Colon (tissue), 2 donors: ENCODE results near the gene DDX24.

Source experiments
- FAIRE-seq: peaks from 2 replicates; lab custom pipeline; 2012; peaks lifted over from hg19 to GRCh38; lab: Jason Lieb, UNC
- donor health status: control.
- donor health status: control.

Gene DDX24, protein sequence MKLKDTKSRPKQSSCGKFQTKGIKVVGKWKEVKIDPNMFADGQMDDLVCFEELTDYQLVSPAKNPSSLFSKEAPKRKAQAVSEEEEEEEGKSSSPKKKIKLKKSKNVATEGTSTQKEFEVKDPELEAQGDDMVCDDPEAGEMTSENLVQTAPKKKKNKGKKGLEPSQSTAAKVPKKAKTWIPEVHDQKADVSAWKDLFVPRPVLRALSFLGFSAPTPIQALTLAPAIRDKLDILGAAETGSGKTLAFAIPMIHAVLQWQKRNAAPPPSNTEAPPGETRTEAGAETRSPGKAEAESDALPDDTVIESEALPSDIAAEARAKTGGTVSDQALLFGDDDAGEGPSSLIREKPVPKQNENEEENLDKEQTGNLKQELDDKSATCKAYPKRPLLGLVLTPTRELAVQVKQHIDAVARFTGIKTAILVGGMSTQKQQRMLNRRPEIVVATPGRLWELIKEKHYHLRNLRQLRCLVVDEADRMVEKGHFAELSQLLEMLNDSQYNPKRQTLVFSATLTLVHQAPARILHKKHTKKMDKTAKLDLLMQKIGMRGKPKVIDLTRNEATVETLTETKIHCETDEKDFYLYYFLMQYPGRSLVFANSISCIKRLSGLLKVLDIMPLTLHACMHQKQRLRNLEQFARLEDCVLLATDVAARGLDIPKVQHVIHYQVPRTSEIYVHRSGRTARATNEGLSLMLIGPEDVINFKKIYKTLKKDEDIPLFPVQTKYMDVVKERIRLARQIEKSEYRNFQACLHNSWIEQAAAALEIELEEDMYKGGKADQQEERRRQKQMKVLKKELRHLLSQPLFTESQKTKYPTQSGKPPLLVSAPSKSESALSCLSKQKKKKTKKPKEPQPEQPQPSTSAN

DNA sequence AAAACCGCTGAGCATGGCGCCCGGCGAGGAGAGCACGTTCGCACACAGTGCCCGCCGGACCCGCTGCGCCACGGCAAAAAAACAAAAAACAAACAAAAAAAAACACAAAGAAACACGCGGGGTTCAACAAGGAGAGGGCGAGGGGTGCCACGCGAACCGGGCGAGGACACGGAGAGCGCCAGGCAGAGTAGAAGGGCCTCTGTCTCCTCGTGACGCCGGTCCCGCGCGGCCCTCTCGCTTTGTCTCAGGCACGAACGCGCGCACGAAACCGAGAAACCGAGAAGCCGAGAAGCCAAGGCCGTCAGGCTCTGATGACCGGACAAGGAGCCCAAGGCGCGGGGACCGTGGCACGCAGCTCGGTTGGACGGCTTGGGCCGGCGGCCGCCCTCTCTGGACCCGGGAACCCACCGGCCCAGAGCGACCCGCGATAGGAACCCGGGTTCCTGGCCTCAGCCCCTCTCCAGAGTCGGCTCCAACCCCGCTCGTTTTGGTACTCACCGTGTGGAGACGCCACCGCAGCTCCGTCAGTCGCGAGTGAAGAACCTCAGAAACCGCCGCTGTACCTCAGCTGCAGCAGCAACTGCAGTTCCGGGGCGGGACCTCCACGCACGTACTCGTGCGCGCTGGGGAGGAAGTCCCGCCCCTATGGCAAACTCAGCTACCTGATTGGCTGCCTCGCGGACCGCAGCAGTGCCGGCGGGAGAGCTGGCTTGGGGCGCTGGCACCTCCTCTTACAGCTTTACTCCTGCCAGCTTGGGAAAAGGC lies at the start of gene DDX24, which contains the start of gene IFI27L1:
DDX24 (minus strand) TSS at position 582 of the 765 bp plus-strand sequence. CDS start 1,460 bp downstream, outside the sequence.
IFI27L1 (plus strand) TSS at position 690 of the 765 bp plus-strand sequence. CDS start 15,628 bp downstream, outside the sequence.
- no peak for FAIRE-seq

DNA sequence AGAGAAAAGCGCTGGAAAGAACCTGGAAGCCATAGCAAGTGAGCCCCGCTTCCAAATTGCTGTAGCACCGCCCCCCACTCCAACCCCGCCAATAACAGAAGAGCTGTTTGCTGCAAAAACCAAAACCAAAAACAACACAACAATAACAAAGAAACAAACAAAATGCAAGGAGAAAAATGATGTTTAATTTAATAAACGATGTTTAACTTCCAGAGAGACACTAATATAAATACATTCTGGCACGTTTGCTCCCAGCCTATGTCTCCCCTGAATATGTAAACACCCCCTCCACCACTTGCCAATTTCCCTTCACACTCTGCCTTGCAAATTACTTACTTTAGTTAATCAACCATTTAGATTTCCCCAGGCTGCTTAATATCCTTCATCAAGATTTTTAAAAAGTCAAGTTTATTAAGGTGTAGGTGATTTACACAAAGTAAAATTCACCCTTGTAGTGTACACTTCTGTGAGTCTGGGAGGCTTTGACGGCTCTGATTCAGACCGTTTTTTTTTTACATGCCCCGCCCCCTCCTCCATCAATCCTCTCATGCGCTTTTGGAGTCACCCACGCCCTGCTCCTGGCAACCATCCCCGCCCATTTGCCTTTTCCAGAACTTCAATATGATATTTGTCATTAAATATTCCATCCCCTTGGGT lies 48.9 kb upstream of the DDX24 start:
- no peak for FAIRE-seq

DNA sequence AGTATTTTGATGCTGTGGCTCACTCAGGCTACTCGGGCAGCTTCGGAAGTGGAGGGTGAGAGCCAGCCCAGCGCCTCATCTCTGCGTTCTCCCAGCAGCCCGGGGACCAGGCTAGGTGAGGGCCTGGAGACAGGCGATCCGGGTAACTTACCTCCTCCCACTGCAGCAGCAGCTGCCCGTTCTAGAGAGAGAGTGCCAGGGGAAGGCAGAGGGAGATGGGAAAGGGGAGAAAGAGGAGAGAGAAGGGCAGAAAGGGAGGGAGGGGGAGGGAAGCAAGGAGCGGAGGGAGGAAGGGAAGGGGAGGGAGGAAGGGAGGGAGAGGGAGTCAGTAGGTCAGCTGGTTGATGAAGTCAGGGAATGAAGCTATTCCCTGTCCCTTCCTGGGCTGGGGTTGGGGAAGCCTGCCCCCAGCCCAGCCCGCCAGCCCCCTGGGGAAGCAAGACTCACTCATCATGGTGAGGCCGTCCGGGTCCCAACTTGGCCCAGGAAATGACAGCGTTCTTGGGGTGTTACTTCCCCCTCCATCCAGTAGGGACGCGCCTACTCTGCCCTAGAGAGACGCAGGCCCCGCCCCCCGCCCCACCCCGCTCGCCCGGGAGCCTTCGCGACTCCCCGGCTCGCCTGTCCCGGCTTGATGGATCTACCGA lies 48.2 kb upstream of the DDX24 start, which contains the start of gene IFI27L2:
IFI27L2 (minus strand) TSS at position 494 of the 647 bp plus-strand sequence; CDS start at position 454, 40 bp downstream.
- FAIRE-seq: no peak

DNA sequence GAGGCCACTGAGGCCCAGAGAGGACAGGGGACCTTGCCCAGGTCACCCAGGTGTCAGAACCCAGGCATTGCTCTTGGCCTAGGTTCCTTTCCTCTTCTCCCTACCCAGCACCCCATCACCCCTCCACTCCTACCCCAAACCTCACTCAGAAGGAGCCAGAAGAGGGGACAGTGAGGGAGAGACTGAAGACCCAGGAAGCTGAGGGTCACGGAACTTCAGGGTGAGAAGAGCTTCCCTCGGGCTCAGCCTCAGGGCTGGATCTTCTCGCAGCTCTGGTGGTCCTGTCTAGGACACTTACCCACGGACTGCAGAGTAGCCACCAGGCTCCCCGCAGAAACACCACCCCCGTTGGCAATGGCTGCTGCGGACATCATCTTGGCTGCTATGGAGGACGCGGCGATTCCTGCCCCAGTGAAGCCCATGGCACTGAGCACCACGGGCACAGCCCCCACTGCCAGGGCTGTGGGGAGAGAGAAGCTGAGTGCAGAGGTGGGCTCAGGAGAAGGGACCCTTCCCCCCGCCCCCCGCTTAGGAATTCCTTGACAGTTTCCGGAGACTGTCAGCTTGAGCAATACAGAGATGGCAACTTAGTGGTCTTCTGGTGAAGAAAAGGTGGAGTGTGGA lies 47.3 kb upstream of the DDX24 start:
- no peak for FAIRE-seq

DNA sequence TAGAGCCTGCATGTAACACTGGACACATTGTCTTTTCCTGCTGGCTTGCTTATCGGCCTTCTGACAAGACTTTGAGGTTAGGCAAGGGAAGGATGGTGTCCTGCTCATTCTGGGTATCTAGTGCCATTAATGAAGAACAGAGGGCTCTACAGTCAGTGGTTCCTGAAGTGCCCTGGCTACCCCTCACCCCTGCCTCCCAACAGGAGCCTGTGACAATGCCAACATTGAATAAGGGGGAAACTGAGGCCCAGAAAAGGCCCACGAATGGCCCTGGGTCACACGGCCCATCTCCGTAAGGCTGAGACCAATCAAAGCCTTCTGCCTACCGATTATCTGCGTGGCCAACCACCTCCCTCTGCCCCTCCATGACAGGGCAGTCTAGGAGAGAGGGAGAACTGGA lies 46.3 kb upstream of the DDX24 start:
- no peak for FAIRE-seq

DNA sequence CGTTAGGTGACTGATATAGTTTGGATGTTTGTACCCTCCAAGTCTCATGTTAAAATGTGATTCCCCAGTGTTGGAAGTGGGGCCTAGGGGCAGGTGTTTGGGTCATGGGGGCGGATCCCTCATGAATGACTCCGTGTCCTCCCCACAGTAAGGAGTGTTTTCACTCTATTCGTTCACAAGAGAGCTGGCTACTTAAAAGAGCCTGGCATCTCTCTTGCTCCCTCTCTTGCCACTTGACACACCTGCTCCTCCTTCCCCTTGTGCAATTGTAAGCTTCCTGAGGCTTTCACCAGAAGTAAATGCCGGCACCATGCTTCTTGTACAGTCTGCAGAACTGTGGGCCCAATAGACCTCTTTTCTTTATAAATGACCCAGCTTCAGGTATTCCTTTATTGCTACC lies 45.8 kb upstream of the DDX24 start:
- FAIRE-seq: no peak

DNA sequence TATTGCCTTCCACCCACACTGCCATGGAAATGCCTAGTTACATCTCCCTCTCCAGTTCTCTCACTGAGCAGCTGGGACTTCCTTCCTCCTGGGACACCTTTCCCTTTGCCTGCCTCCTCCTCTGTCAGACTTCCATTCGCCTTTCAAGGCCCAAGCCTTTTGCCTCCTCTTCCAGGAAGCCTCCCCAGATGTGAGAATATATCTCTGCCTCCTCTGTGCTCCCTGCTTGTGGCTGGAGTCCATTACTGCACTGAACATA lies 45.3 kb upstream of the DDX24 start:
- FAIRE-seq: no peak

DNA sequence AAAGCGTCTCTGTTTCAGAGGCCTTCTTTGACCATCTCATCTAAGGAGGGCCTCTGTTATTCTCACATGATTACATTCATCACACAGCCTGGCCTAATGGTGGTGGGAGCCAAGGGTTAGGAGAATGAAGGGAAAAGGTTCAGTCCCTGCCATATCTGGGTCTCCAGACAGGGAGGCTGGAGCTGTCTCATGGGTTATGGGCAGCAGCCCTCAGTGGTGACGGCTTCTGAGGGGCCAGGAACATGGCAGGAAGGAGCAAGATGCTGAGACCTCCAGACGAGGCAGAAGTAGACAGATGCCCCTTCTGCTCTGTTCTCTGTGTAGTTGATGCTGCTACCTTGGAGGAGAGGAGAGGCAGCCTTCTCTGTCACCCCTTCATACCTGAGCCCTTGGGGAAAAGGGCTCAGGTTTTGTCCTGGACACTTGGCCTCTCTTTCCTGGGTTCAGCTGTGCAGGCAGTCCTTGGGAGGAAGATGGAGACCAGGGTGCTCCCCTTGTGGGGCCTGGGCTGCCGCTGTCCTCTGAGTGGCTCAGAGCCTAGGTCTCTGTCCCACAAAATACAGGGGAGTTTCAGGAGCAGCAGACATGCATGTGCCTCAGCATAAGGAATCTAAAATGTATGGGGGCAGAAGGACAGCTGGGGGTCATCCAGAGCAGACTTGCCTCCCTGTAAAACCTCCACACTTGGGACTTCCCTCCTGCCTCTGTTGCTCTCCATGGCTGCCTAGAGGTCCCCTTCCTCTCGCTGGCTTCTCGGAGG lies 44.8 kb upstream of the DDX24 start:
- no peak for FAIRE-seq

DNA sequence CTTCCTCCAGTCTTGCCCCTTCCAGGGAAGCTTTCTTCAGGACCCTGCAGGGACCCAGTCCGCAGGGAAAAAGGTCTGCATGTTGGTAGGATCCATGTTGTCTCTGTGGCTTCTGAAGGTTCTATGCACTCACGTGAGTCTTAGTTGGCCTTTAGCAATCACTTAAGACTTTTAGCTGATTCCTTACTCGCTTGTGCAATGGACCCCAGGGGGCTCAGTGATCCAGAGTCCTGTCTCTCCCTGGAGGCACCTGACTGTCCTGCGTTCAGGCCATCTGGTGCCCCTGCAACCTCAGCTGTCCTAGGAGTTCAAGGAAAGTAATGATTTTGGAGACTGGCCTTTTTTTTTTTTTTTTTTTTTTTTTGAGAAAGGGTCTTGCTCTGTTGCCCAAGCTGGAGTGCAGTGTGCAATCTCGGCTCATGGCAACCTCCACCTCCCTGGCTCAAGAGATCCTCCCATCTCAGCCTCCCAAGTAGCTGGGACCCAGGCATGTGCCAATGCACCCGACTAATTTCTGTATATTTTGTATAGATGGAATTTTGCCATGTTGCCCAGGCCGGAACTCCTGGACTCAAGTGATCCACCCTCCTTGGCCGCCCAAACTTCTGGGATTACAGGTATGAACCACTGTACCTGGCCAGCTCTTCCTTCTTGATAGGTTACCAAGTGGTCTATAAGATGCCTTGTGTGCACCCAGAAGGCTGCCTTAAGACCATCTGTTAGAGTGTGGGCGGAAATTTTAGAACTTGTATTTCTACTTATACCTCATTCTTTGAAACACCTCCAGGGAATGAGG lies 43.8 kb upstream of the DDX24 start:
- no peak for FAIRE-seq

DNA sequence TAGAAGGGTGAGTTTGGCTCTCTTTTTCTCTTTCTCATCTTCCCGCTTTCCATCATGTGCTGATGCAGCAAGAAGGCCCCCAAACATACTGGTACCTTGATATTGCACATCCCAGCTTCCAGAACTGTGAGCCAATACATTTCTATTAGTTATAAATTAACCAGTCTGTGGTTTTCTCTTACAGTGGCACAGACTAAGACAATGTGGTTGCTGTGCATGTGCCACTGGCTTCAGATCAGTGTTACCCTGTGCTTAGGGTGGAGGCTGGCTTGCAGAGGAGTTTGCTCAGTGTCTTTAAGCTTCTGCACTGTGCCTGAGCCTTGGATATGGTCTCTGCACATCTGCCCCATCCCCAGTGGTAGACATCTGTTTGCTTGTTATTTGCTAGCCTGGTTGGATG lies 42.9 kb upstream of the DDX24 start:
- FAIRE-seq: no peak

DNA sequence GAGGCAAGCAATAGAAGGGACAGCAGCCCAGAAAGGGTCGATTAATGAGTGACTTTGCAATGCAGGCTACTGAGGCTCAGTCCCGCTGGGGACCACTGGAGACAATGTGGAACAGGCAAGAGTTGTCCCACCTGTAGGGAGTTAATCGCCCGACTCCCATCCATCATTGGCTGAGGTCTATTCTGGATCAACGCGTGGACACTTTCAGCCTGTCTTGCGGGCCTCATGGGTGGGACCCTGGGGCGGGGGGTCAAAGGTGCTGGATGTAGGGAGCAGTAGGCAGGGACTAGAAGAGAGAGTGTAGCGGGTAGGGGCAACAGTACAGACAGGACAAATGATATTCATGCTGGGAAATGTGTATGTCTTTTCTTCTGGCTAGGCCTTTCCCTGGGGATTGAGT lies 42.3 kb upstream of the DDX24 start:
- FAIRE-seq: no peak

DNA sequence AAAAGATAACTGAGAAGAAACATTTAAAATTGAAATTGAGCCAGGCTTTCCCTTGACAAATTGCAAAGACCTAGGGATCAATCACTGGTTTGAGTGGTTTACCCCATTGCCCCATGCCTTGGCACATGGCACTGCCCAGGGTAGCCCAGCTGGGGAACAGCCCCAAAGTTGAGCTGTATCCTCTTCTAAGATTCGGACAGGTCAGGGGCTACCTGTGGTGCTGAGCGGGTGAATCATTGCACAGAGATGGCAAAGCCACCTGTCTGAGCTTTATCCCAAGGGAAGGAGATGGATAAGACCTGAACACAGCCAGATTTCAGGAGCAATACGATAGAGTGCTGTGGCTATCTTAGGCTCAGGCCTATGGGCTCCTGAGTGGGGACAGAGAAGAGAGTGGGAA lies 41.4 kb upstream of the DDX24 start:
- no peak for FAIRE-seq

DNA sequence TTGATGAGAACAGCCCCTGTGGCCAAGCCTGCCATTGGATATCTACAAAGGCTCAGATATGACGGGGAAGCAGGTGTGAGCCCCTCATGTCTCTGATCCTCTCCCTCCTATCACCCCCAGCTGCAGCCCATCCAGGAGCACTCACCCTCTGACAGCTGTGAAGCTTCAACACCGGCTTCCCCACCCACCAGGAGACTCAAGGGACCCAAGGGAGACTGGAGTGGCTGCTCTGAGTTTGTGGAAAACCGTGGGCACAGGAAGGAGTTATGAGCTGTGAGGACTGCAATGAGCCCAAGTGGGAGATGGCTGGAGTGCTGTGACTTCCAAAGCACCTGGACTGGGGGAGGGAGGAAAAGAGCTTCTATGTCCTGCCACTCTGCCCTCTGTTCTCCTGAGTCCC lies 40.5 kb upstream of the DDX24 start:
- no peak for FAIRE-seq

DNA sequence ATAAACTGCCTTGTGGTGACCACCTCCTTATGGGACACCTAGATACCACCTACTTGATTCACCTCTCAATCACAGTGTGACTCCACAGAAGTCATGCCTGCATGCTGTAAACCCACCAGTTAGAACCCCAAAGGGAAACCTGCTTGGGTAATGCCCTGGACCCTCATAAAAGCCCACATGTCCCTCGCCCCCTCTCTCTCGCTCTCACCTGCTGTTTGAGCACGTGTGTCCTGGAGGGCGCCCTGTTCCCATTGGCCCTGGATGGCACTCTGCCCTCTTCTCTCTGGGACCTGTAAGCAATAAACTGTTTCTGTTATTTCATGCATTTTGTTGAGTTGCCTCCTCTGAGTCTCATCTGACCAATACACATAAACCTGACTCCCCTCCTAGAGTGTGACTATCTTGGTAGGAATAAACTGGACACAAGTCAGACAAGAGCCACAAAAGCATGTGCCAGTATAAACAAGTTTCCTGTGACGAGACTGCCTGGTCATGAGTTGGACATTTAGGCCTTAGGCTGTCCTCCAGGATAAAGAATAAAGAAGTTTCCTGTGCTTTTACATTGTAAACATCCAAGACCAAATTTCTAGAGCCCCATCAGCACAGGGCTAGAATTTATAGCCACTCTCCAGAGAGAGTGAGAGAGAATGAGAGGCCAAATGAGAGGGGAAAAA lies 39.8 kb upstream of the DDX24 start:
- no peak for FAIRE-seq

DNA sequence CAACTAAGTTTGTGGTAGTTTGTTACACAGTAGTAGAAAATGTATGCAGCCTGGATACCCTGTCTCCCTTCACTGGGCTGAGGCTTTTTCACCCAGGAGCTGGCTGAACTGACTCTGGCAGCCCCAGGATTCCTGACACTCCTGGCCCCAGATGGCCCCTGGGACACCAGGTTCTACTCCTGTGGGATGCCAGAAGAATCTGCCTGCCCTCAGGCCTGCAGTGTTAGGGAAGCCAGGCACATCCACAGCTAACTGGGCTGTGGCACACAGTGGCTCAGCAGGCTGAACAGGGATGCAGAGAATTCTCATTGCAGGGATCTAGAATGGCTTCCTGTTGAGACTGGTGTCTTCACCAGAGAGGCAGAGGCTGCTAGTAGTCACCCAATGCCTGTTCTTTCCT lies 38.1 kb upstream of the DDX24 start:
- FAIRE-seq: no peak

DNA sequence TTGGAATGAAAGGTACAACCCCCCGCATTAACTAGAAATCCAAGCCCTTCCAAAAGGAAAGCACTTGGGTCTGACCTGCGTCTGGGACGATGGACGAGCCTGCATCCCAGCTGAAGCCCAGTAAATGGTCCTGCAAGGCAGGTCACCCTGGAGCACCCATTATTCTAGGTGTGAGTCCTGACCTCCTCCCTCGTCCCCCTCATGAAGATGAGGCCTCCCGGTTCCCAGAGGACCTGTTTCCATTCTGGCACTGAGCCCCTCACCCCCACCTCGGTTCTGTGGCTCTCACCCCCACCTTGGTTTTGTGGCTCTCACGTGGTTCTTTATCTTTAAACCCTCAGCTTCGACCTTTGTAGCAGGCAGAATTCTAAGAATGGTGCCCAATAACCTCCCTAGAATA lies 36.9 kb upstream of the DDX24 start:
- no peak for FAIRE-seq

DNA sequence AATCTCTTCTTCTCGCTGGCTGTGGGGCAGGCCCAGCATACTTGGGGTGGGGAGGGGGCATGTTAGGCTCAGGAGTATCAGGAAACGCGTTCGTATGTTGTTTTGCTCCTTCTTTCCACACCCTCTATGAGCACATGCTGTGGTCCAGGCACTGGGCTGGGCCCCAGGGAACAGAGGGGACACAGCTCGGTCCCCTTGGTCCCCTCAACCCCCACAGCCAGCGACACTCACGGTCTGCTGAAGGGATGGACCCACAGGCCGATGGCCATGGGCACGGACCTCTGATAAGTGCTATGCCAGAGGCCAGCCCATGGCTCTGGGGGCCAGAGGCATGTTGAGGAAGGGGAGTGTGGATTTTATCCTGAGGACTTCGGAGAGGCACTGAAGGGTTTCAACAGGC lies 35.7 kb upstream of the DDX24 start:
- no peak for FAIRE-seq

DNA sequence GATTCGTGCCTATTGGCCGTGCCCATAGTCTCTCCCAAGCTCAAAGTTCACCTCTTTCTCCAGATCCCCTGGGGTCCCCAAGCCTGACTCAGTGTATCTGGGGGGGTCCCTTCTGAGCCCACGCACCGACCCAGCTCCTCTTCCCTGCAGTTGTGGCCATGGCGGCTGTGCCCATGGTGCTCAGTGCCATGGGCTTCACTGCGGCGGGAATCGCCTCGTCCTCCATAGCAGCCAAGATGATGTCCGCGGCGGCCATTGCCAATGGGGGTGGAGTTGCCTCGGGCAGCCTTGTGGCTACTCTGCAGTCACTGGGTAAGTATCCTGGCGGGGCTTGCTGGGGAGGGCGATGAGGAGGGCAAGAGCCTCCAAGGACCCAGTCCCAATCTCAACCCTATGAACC lies 34.6 kb upstream of the DDX24 start:
- no peak for FAIRE-seq

DNA sequence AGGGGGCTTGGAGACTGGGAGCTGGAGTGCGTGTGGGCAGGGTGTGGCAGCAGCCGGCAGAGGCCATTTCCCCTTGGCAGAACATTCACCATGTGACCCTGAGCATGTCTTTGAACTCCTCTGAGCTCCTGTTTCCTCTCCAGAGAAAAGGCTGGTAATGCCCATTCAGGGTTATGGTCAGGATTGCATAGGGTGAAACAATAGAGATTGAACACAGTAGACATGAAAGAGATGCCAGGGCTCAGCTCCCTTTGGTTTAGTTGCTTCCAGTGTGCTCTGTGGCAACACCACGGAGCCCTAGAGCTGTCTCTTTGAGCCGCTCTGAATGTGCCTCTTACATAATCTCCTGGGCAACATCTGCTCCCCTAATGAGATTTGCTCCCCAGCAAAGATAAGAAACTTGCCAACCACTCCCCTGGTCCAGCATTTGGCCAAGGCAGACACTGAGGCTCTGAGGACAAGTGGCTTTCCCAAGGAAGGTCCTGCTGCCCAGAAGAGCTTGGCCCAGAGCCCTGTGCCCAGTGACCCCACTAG lies 34.1 kb upstream of the DDX24 start:
- FAIRE-seq: no peak
